Spinal cord (tissue), 10 donors: ENCODE results near the gene FSHR. TPM values are rescaled to one million over a fixed set of nuclear protein-coding genes. Genes with fewer than 3 reads are reported as not detected.

Experiments used
- DNase-seq, 6 donors: peaks; one replicate each; pipeline versions ENCODE4 v3.0.0 to v3.0.0-alpha.2; 2013 to 2015; ENCODE audit warnings: low spot score in 6 of 6, low read depth in 4 of 6
- H3K27ac ChIP-seq: one replicate; pipeline ENCODE4 v1.5.1; 2013; ENCODE audit warnings: low read depth, low read length, control low read depth
- H3K27me3 ChIP-seq: one replicate; pipeline ENCODE4 v1.6.1; 2013; ENCODE audit warnings: low read length; ENCODE audit not compliant: control insufficient read depth, insufficient read depth
- H3K36me3 ChIP-seq: one replicate; pipeline ENCODE4 v1.6.1; 2013; ENCODE audit warnings: low read length; ENCODE audit not compliant: control insufficient read depth, insufficient read depth
- H3K4me1 ChIP-seq: one replicate; pipeline ENCODE4 v1.6.1; 2013; ENCODE audit warnings: low read length; ENCODE audit not compliant: control insufficient read depth, insufficient read depth
- H3K4me3 ChIP-seq: one replicate; pipeline ENCODE4 v1.5.1; 2013; ENCODE audit warnings: low read depth, low read length, control low read depth
- H3K9me3 ChIP-seq: one replicate; pipeline ENCODE4 v1.6.1; 2013; ENCODE audit warnings: low read length; ENCODE audit not compliant: control insufficient read depth, insufficient read depth
- WGBS: methylation state at CpG from one replicate; pipeline ENCODE4 v1.1.5; 2013; ENCODE audit warnings: missing lambda C conversion rate; ENCODE audit not compliant: insufficient coverage; 5-methylcytosine and 5-hydroxymethylcytosine counted together
- polyA plus RNA-seq, 2 donors: library from polyadenylated mRNA; unstranded; fragments of 120-200 nt; gene quantifications; one replicate each; pipeline ENCODE4 v1.2.1, GENCODE V29; 2013; ENCODE audit not compliant: insufficient read length in 2 of 2
- total RNA-seq, 2 donors: library from RNA; depleted of rRNA in 1 of 2; stranded (reverse); fragments of 120-200 nt in 1 of 2; fragments of >200 nt in 1 of 2; gene quantifications; one replicate each; pipeline versions ENCODE4 v1.2.3 to v1.2.4, GENCODE V29; 2013 to 2014
- donor health status: healthy.

The FSHR gene
- total and polyA plus RNA-seq, 4 donors = 0.17 TPM; not detected in 3

- 85% methylated on average over 4 of the region's 5 CpGs for WGBS
- Histone ChIP-seq H3K4me3 (no peak overlapping the region), H3K4me1 (no peaks in the 10 kb centered on the region), H3K36me3 (no peaks in the 10 kb centered on the region), H3K27me3 (no peaks in the 10 kb centered on the region), H3K27ac (no peak overlapping the region), H3K9me3 (no peaks in the 10 kb centered on the region)
- no peak for DNase-seq
Observed at GRCh38 chr2:48984922-48985321, 169.4 kb downstream of the FSHR start.

- Histone ChIP-seq H3K27ac (no peak overlapping the region), H3K4me1 (no peaks in the 10 kb centered on the region), H3K36me3 (no peaks in the 10 kb centered on the region), H3K9me3 (no peaks in the 10 kb centered on the region), H3K27me3 (no peaks in the 10 kb centered on the region), H3K4me3 (no peak overlapping the region)
- DNase-seq = no peak
- WGBS = 92% methylated on average over 1 of the region's 1 CpG
Observed at GRCh38 chr2:48983551-48983950, 170.8 kb downstream of the FSHR start.

- H3K27me3 ChIP-seq = no peaks in the 10 kb centered on the region
- no CpG with 5 or more reads among the region's 4 CpGs for WGBS
- peak in 1 of 6 donors; percentile 49 for DNase-seq
- no peak overlapping the region for H3K27ac ChIP-seq
- H3K9me3 ChIP-seq = no peaks in the 10 kb centered on the region
- no peaks in the 10 kb centered on the region for H3K36me3 ChIP-seq
- H3K4me1 ChIP-seq = no peaks in the 10 kb centered on the region
- H3K4me3 ChIP-seq = no peak overlapping the region
Observed at GRCh38 chr2:48982887-48983435, 171.4 kb downstream of the FSHR start.

GRCh38 chr2:48980846-48981245 is 173.5 kb downstream of the FSHR start:
- H3K9me3 ChIP-seq = no peaks in the 10 kb centered on the region
- H3K27me3 ChIP-seq = no peaks in the 10 kb centered on the region
- H3K27ac ChIP-seq = no peak overlapping the region
- H3K36me3 ChIP-seq = no peaks in the 10 kb centered on the region
- WGBS = no CpG with 5 or more reads among the region's 2 CpGs
- no peaks in the 10 kb centered on the region for H3K4me1 ChIP-seq
- H3K4me3 ChIP-seq = no peak overlapping the region
- no peak for DNase-seq

- no peaks in the 10 kb centered on the region for H3K36me3 ChIP-seq
- 100% methylated on average over 1 of the region's 4 CpGs for WGBS
- H3K9me3 ChIP-seq = no peaks in the 10 kb centered on the region
- no peak overlapping the region for H3K27ac ChIP-seq
- H3K4me1 ChIP-seq = no peaks in the 10 kb centered on the region
- no peak for DNase-seq
- no peak overlapping the region for H3K4me3 ChIP-seq
- no peaks in the 10 kb centered on the region for H3K27me3 ChIP-seq
Observed at GRCh38 chr2:48979691-48980090, 174.6 kb downstream of the FSHR start.

GRCh38 chr2:48978131-48978530 is 176.2 kb downstream of the FSHR start:
- H3K27me3 ChIP-seq = no peaks in the 10 kb centered on the region
- H3K36me3 ChIP-seq = no peaks in the 10 kb centered on the region
- no peak overlapping the region for H3K4me3 ChIP-seq
- H3K27ac ChIP-seq = no peak overlapping the region
- no peaks in the 10 kb centered on the region for H3K4me1 ChIP-seq
- H3K9me3 ChIP-seq = no peaks in the 10 kb centered on the region
- DNase-seq = peak in 1 of 6 donors; percentile 18

GRCh38 chr2:48971801-48972200 is 182.5 kb downstream of the FSHR start:
- no peaks in the 10 kb centered on the region for H3K4me1 ChIP-seq
- 100% methylated on average over 1 of the region's 2 CpGs for WGBS
- no peak for DNase-seq
- no peaks in the 10 kb centered on the region for H3K36me3 ChIP-seq
- no peaks in the 10 kb centered on the region for H3K9me3 ChIP-seq
- no peak overlapping the region for H3K4me3 ChIP-seq
- H3K27ac ChIP-seq = no peak overlapping the region
- H3K27me3 ChIP-seq = no peaks in the 10 kb centered on the region

GRCh38 chr2:48968011-48968410 is 186.3 kb downstream of the FSHR start:
- no peak overlapping the region for H3K4me3 ChIP-seq
- no peaks in the 10 kb centered on the region for H3K9me3 ChIP-seq
- no peak for DNase-seq
- no peaks in the 10 kb centered on the region for H3K4me1 ChIP-seq
- WGBS = 64% methylated on average over 3 of the region's 4 CpGs
- no peaks in the 10 kb centered on the region for H3K36me3 ChIP-seq
- no peaks in the 10 kb centered on the region for H3K27me3 ChIP-seq
- no peak overlapping the region for H3K27ac ChIP-seq

GRCh38 chr2:48965204-48965603 is 189.1 kb downstream of the FSHR start:
- H3K27me3 ChIP-seq = no peaks in the 10 kb centered on the region
- no peak for DNase-seq

GRCh38 chr2:48961009-48961408 is 193.3 kb downstream of the FSHR start:
- H3K36me3 ChIP-seq = no peaks in the 10 kb centered on the region
- no peak overlapping the region for H3K4me3 ChIP-seq
- no peak overlapping the region for H3K27ac ChIP-seq
- WGBS = 77% methylated on average over 3 of the region's 4 CpGs
- no peaks in the 10 kb centered on the region for H3K4me1 ChIP-seq
- no peaks in the 10 kb centered on the region for H3K27me3 ChIP-seq
- H3K9me3 ChIP-seq = no peaks in the 10 kb centered on the region
- no peak for DNase-seq

More at GRCh38 chr2:48965204-48965603, 189.1 kb downstream of the FSHR start:
- 71% methylated on average over 1 of the region's 1 CpG for WGBS
- Histone ChIP-seq H3K27ac (no peak overlapping the region), H3K4me1 (no peaks in the 10 kb centered on the region), H3K4me3 (no peak overlapping the region), H3K36me3 (no peaks in the 10 kb centered on the region), H3K9me3 (no peaks in the 10 kb centered on the region)
